Left lung (tissue), 10 donors: ENCODE data around the gene PIP5K1B. TPM values are rescaled to one million over a fixed set of nuclear protein-coding genes. Genes with fewer than 3 reads are reported as not detected.

ENCODE experiments used
- ATAC-seq: fragments of 200-7000 bp; cut with Tn5 transposase; one replicate; pipeline ENCODE4 v1.9.1; 2020; ENCODE audit warnings: moderate library complexity
- DNase-seq, 4 donors: peaks; one replicate each; pipeline ENCODE4 v3.0.0-alpha.2; 2013 to 2020
- H3K27ac ChIP-seq, 2 donors: fragments of 200-600 bp; sonication (generic) in 1 of 2; one replicate each; pipeline versions ENCODE4 v1.5.0 to v1.8.0; 2020 to 2021
- H3K27me3 ChIP-seq, 2 donors: fragments of 200-600 bp; sonication (generic) in 1 of 2; one replicate each; pipeline versions ENCODE4 v1.5.0 to v1.8.0; 2020 to 2021
- H3K36me3 ChIP-seq, 2 donors: fragments of 200-600 bp; sonication (generic) in 1 of 2; one replicate each; pipeline versions ENCODE4 v1.5.0 to v1.8.0; 2020 to 2021
- H3K4me1 ChIP-seq, 2 donors: fragments of 200-600 bp; one replicate each; pipeline ENCODE4 v1.8.0; 2021
- H3K4me3 ChIP-seq, 2 donors: fragments of 200-600 bp; sonication (generic) in 1 of 2; one replicate each; pipeline versions ENCODE4 v1.5.0 to v1.8.0; 2020 to 2021; ENCODE audit warnings: mild to moderate bottlenecking in 1 of 2
- H3K9me3 ChIP-seq, 2 donors: fragments of 200-600 bp; sonication (generic) in 1 of 2; one replicate each; pipeline versions ENCODE4 v1.5.0 to v1.8.0; 2020 to 2021
- intact Hi-C, 2 donors: fragments of 100-400 bp; cut with DNase I; formaldehyde crosslinking; loops; one replicate each; pipeline versions ENCODE4 v1.11.2 to v1.14.2; 2022
- polyA plus RNA-seq, 6 donors: library from polyadenylated mRNA; unstranded; fragments of 120-200 nt; gene quantifications; one replicate each; pipeline ENCODE4 v1.2.1, GENCODE V29; 2013; ENCODE audit not compliant: insufficient read length in 6 of 6
- total RNA-seq, 2 donors: library from RNA; stranded (reverse); fragmentation: NEBNext Ultra II Directional; extraction: Animal tissue kit (Norgen Biotek cat#: 25700); gene quantifications; one replicate each; pipeline ENCODE4 v1.2.1, GENCODE V29; 2021
- TF ChIP-seq, protein P1 (sequence below), 2 donors: fragments of 200-600 bp; sonication (generic) in 1 of 2; IDR thresholded peaks; one replicate each; pipeline versions ENCODE4 v1.5.0 to v1.8.0; 2021; ENCODE audit warnings: antibody characterized with exemption in 2 of 2
- donor health status: DM: no; HTN: yes; CAD: no.
- donor health status: DM: no; HTN: no; CAD: no.

Gene PIP5K1B
- total and polyA plus RNA-seq, 8 donors: 3.1 to 31.0 (median 4.2) TPM

DNA sequence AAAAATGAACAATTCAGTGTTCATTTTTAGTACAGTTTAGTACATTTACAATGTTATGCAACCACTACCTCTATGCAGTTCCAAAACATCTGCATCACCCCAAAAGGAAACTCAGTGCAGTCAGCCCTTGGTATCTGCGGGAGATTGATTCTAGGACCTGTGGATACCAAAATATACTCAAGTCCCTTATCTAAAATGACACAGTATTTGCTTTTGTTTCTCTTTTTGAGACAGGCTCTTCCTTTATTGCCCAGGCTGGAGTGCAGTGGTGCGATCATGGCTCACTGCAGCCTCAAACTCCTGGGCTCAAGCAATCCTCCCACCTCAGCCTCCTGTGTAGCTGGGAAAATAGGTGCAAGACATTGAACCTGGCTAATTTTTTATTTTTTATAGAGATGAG lies 114.0 kb downstream of the PIP5K1B start:
- H3K4me1 ChIP-seq: peaks cover 0 to 8% of the 10 kb centered on the region in 2 donors
- intact Hi-C loops: no loop called here
- TF ChIP-seq, protein P1, sequence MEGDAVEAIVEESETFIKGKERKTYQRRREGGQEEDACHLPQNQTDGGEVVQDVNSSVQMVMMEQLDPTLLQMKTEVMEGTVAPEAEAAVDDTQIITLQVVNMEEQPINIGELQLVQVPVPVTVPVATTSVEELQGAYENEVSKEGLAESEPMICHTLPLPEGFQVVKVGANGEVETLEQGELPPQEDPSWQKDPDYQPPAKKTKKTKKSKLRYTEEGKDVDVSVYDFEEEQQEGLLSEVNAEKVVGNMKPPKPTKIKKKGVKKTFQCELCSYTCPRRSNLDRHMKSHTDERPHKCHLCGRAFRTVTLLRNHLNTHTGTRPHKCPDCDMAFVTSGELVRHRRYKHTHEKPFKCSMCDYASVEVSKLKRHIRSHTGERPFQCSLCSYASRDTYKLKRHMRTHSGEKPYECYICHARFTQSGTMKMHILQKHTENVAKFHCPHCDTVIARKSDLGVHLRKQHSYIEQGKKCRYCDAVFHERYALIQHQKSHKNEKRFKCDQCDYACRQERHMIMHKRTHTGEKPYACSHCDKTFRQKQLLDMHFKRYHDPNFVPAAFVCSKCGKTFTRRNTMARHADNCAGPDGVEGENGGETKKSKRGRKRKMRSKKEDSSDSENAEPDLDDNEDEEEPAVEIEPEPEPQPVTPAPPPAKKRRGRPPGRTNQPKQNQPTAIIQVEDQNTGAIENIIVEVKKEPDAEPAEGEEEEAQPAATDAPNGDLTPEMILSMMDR (IDR thresholded peaks at IDR 0.05): no peak

DNA sequence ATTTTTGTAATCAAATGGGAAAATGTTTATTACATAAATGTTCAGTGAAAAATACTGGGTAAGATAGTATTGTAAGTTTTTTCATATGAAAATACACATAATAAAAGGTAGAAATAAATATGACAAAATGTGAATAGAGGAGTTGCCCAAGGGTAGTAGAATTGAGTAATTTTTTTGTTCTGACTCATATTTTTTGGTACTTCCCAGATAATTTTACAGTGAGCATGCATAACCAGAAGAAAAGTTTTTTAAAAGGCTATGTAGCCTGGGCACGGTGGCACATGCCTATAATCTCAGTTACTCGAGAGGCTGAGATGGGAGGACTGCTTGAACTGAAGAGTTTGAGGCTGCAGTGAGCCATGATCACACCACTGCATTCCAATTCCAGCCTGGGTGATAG lies 116.9 kb downstream of the PIP5K1B start:
- intact Hi-C loops: no loop called here
- no peak overlapping the region for H3K27ac ChIP-seq
- H3K27me3 ChIP-seq: no peaks in the 10 kb centered on the region
- no peak for ATAC-seq
- peaks cover 0 to 8% of the 10 kb centered on the region in 2 donors for H3K4me1 ChIP-seq
- TF ChIP-seq, protein P1 (IDR thresholded peaks at IDR 0.05): no peak
- H3K36me3 ChIP-seq: no peaks in the 10 kb centered on the region
- H3K4me3 ChIP-seq: no peak overlapping the region
- H3K9me3 ChIP-seq: no peaks in the 10 kb centered on the region
- DNase-seq: no peak

More for the DNA sequence above, 114.0 kb downstream of the PIP5K1B start:
- DNase-seq: no peak
- no peak for ATAC-seq
- Histone ChIP-seq H3K4me3 (no peak overlapping the region), H3K9me3 (no peaks in the 10 kb centered on the region), H3K27me3 (no peaks in the 10 kb centered on the region), H3K36me3 (no peaks in the 10 kb centered on the region), H3K27ac (no peak overlapping the region)

DNA sequence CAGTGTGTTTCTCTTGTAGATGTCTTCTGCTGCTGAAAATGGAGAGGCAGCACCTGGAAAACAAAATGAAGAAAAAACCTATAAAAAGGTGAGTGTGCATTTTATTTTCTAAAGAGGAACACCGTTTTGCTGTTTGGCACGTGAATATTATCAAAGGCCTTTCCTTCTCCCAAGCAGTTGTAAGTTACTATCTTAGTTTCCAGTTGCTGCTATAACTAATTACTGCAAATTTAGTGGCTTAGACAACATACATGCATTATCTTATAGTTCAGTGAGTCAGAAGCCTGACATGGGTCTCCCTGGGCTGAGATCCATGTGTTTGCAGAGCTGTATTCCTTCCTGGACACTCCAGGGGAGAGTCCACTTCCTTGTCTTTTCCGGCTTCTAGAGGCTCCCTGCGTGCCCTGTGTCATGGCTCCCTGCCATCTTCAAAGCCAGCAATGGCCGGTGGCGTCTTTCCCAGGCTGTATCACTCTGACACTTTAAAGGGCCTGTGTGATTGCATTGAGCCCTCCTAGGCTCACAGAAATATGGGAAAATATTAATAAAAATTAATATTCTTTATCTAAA lies 117.6 kb downstream of the PIP5K1B start:
- Histone ChIP-seq H3K9me3 (no peaks in the 10 kb centered on the region), H3K4me1 (peaks cover 0 to 8% of the 10 kb centered on the region in 2 donors), H3K27me3 (no peaks in the 10 kb centered on the region), H3K27ac (peak overlapping the region in 1 of 2 donors; percentile 14), H3K36me3 (no peaks in the 10 kb centered on the region), H3K4me3 (no peak overlapping the region)
- ATAC-seq (peak; percentile 24), DNase-seq (peak in 1 of 4 donors; percentile 35)
- TF ChIP-seq, protein P1 (IDR thresholded peaks at IDR 0.05): no peak
- intact Hi-C loops: no loop called here

DNA sequence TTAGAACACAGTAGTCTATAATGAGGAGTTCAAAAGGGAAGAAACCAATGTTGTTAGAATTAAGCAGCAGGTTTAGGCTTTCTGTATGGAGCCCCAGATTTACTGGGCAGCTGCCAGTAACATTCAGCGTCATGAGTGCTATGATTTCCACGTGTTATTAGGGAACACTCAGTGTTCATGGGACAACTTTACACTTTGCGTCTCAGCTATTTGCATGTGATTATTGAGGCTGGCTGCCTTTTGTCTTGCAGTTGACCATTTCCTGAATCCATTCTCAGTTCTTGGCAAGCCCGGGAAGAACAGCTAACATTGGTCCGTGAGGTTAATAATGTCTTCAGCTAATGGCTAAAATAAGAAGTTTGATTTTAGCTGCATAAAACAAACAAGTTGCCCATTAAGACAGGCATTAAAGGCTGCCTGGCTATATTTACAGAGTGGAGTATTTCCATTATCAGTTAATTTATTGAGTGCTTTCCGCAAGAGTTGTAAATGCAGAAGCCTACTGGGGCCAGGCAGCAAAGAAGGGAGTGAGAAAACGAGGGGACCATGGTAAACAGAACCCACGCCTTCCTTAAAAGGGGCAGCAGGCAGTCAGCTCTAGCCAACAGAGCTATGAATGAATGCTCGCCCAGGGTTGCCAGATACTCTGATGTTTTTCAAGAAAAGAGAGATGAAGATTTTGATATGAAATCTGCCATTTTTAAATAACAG lies 120.9 kb downstream of the PIP5K1B start:
- no peaks in the 10 kb centered on the region for H3K9me3 ChIP-seq
- no peaks in the 10 kb centered on the region for H3K27me3 ChIP-seq
- intact Hi-C loops: no loop called here
- ATAC-seq: no peak
- no peak overlapping the region for H3K27ac ChIP-seq
- TF ChIP-seq, protein P1 (IDR thresholded peaks at IDR 0.05): no peak
- peaks cover 0 to 8% of the 10 kb centered on the region in 2 donors for H3K4me1 ChIP-seq
- no peak overlapping the region for H3K4me3 ChIP-seq
- H3K36me3 ChIP-seq: no peaks in the 10 kb centered on the region
- DNase-seq: peak in 1 of 4 donors; percentile 20

DNA sequence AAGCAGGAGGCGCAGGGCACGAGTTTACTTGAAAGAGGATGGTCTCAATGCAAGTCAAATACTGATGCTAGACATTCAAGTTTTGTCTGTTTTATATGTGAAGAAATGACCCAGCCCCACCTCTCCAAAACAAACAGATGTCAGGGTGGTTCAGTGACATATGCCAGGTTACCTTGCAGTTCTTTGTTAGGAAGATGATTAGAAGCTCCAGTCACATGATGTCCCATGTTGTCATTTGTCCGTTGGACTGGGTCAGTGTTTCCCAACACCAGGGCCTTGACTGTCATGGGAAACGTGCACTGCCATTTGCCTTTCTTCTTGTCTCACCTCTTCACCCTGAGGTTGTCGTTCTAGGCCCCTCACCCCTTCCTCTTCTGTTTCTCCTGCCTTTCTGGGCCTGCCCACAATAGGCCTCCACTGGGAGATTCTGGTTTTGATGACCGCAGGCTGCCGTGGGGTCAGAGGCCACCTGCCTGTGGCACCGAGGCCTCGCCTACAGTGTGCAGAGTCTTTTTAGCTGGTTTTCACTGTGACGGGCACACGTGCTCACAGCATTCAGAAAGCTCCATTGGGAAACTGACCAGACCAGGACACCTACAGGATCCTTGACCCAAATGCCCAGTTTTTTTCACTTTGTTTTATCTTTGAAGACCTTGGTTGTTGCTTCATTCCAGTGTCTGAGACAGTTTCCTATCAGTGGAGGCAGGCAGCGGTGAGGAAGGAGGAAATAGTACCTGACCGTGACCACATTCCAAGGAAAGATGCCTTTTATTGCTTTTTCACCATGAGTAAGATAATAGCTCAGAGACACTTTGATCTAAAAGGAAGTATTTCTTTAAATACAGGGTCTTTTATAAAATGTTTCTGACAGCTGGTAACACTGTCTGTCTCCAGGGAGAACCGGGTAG lies 123.1 kb downstream of the PIP5K1B start:
- intact Hi-C loops: no loop called here
- Histone ChIP-seq H3K4me3 (no peak overlapping the region), H3K9me3 (no peaks in the 10 kb centered on the region), H3K27me3 (no peaks in the 10 kb centered on the region), H3K27ac (no peak overlapping the region), H3K36me3 (no peaks in the 10 kb centered on the region), H3K4me1 (no peaks in the 10 kb centered on the region)
- DNase-seq (no peak), ATAC-seq (no peak)
- TF ChIP-seq, protein P1 (IDR thresholded peaks at IDR 0.05): no peak
